A549 (cell line): ENCODE data around the gene PFKFB3. TPM values are rescaled to one million over a fixed set of nuclear protein-coding genes. Genes with fewer than 3 reads are reported as not detected.

ENCODE experiments used
- ATAC-seq, 2 experiments: fragments of 200-7000 bp in 1 of 2; fragments of >200 bp in 1 of 2; cut with Nextera tagmentation in 1 of 2; cut with Tn5 transposase in 1 of 2; 3 replicates each; pipeline versions ENCODE4 v1.8.0 to v1.9.1; 2018 to 2020; ENCODE audit warnings: mild to moderate bottlenecking in 1 of 2, moderate library complexity in 1 of 2
- CTCF ChIA-PET: fragments of 300-600 bp; sonication (Branson Sonifier 250); formaldehyde crosslinking; extraction: SDS; loops from one replicate; lab custom pipeline; 2021; ENCODE audit warnings: antibody characterized with exemption, inconsistent platforms; lab: Yijun Ruan, JAX
- POLR2A ChIA-PET: fragments of 350-600 bp; formaldehyde crosslinking; extraction: SDS; loops from one replicate; lab custom pipeline; 2021; ENCODE audit warnings: antibody characterized with exemption, inconsistent platforms; lab: Yijun Ruan, JAX
- DNase-seq, 2 experiments: peaks; one replicate each; pipeline versions ENCODE4 v3.0.0 to v3.0.0-alpha.2; 2011 to 2016; ENCODE audit warnings: low read depth in 1 of 2, low spot score in 1 of 2
- FAIRE-seq: peaks from 2 replicates; lab custom pipeline; 2011; peaks lifted over from hg19 to GRCh38; lab: Jason Lieb, UNC
- H3K27ac ChIP-seq, 2 experiments: fragments of >200 bp; sonication (Bioruptor Twin); formaldehyde crosslinking; 3 replicates each; pipeline ENCODE4 v1.5.1; 2016 to 2017
- H3K4me1 ChIP-seq: fragments of >200 bp; sonication (Bioruptor Twin); formaldehyde crosslinking; 3 replicates; pipeline ENCODE4 v1.6.1; 2016
- H3K4me2 ChIP-seq: fragments of >200 bp; sonication (Bioruptor Twin); formaldehyde crosslinking; 3 replicates; pipeline ENCODE4 v1.6.1; 2016
- H3K4me3 ChIP-seq: fragments of >200 bp; sonication (Bioruptor Twin); formaldehyde crosslinking; 3 replicates; pipeline ENCODE4 v1.5.1; 2016
- H3K9me3 ChIP-seq: fragments of >200 bp; sonication (Bioruptor Twin); formaldehyde crosslinking; 3 replicates; pipeline ENCODE4 v1.6.1; 2016
- CBX2 ChIP-seq: fragments of 200-600 bp; sonication (generic); IDR thresholded peaks from 2 replicates; pipeline ENCODE4 v1.6.1; 2016; ENCODE audit warnings: low read depth, mild to moderate bottlenecking, borderline replicate concordance
- CBX8 ChIP-seq: fragments of 200-600 bp; sonication (generic); IDR thresholded peaks from 2 replicates; pipeline ENCODE4 v1.6.1; 2016
- CHD2 ChIP-seq: fragments of 150-350 bp; IDR thresholded peaks from 2 replicates; pipeline ENCODE4 v1.6.1; 2014; ENCODE audit warnings: low read length; ENCODE audit not compliant: partially characterized antibody
- CHD4 ChIP-seq: fragments of 200-600 bp; sonication (generic); IDR thresholded peaks from 2 replicates; pipeline ENCODE4 v1.6.1; 2016; ENCODE audit warnings: antibody characterized with exemption, mild to moderate bottlenecking, borderline replicate concordance
- E2F6 ChIP-seq: IDR thresholded peaks from 2 replicates; pipeline ENCODE4 v1.6.1; 2012; ENCODE audit warnings: low read depth, borderline replicate concordance
- EHF ChIP-seq: fragments of 250-450 bp; sonication (Bioruptor Pico); IDR thresholded peaks from 2 replicates; pipeline ENCODE4 v1.5.0; 2020; ENCODE audit warnings: mild to moderate bottlenecking
- FOSL2 ChIP-seq, 2 experiments: fragments of 450-650 bp in 1 of 2; fragments of >200 bp in 1 of 2; sonication (Bioruptor Twin) in 1 of 2; formaldehyde crosslinking; IDR thresholded peaks; 2 replicates each; pipeline versions ENCODE4 v1.5.0 to v1.6.1; 2016 to 2020; ENCODE audit warnings: mild to moderate bottlenecking in 1 of 2, moderate library complexity in 1 of 2
- FOXS1 ChIP-seq: fragments of 250-450 bp; sonication (Bioruptor Pico); IDR thresholded peaks from 2 replicates; pipeline ENCODE4 v1.5.0; 2020; ENCODE audit warnings: mild to moderate bottlenecking, moderate library complexity
- GATA3 ChIP-seq: IDR thresholded peaks from 2 replicates; pipeline ENCODE4 v1.6.1; 2012; ENCODE audit warnings: borderline replicate concordance
- HDAC2 ChIP-seq: fragments of 200-600 bp; sonication (generic); IDR thresholded peaks from 2 replicates; pipeline ENCODE4 v1.6.1; 2016
- HEYL ChIP-seq: fragments of 250-450 bp; sonication (Bioruptor Pico); IDR thresholded peaks from 2 replicates; pipeline ENCODE4 v1.8.0; 2021; ENCODE audit warnings: mild to moderate bottlenecking, moderate library complexity
- HMGXB4 ChIP-seq: fragments of 250-450 bp; sonication (Bioruptor Pico); IDR thresholded peaks from 2 replicates; pipeline ENCODE4 v1.5.0; 2021; ENCODE audit warnings: mild to moderate bottlenecking, moderate library complexity, borderline replicate concordance
- HOXB13 ChIP-seq: fragments of 250-450 bp; sonication (Bioruptor Pico); IDR thresholded peaks from 2 replicates; pipeline ENCODE4 v1.5.0; 2020; ENCODE audit warnings: low read depth, mild to moderate bottlenecking, moderate library complexity
- HOXB5 ChIP-seq: fragments of 250-450 bp; sonication (Bioruptor Pico); IDR thresholded peaks from 2 replicates; pipeline ENCODE4 v1.5.0; 2020; ENCODE audit warnings: mild to moderate bottlenecking, moderate library complexity
- JUN ChIP-seq, 2 experiments: fragments of >200 bp; sonication (Bioruptor Twin); formaldehyde crosslinking; IDR thresholded peaks; 2 replicates in 1 of 2; 3 replicates in 1 of 2; pipeline ENCODE4 v1.6.1; 2016 to 2017
- PHF8 ChIP-seq: fragments of 200-600 bp; sonication (generic); IDR thresholded peaks from 2 replicates; pipeline ENCODE4 v1.6.1; 2016; ENCODE audit warnings: low read depth, mild to moderate bottlenecking, antibody characterized with exemption, moderate library complexity, borderline replicate concordance
- RFX5 ChIP-seq: fragments of 450-650 bp; IDR thresholded peaks from 2 replicates; pipeline ENCODE4 v1.7.1; 2014; ENCODE audit warnings: antibody characterized with exemption, mild to moderate bottlenecking, moderate library complexity
- TFCP2L1 ChIP-seq: fragments of 250-450 bp; sonication (Bioruptor Pico); IDR thresholded peaks from 2 replicates; pipeline ENCODE4 v1.5.0; 2021; ENCODE audit warnings: mild to moderate bottlenecking
- TP53 ChIP-seq: fragments of 250-450 bp; sonication (Bioruptor Pico); IDR thresholded peaks from 2 replicates; pipeline ENCODE4 v1.5.0; 2021; ENCODE audit warnings: mild to moderate bottlenecking, moderate library complexity
- USF2 ChIP-seq: fragments of 450-650 bp; IDR thresholded peaks from 2 replicates; pipeline ENCODE4 v1.6.1; 2014; ENCODE audit warnings: antibody characterized with exemption
- ZC3H11A ChIP-seq: fragments of 450-650 bp; IDR thresholded peaks from 2 replicates; pipeline ENCODE4 v1.6.1; 2014; ENCODE audit warnings: antibody characterized with exemption, mild to moderate bottlenecking
- ZNF302 ChIP-seq: fragments of 250-450 bp; sonication (Bioruptor Pico); IDR thresholded peaks from 2 replicates; pipeline ENCODE4 v1.9.0; 2021; ENCODE audit warnings: inconsistent platforms, mild to moderate bottlenecking, moderate library complexity
- WGBS: methylation state at CpG from one replicate; pipeline ENCODE4 v1.1.6; 2017; ENCODE audit errors: missing lambda C conversion rate; 5-methylcytosine and 5-hydroxymethylcytosine counted together
- polyA plus RNA-seq, 4 experiments: library from polyadenylated mRNA; depleted of rRNA in 3 of 4; stranded (reverse); fragments of >200 nt; fragmentation: RNase III in 1 of 4; extraction: RNeasy Plus Mini Kit Qiagen cat#74134 plus additional on column Dnase treatment in 1 of 4; gene quantifications; 2 replicates in 3 of 4; 3 replicates in 1 of 4; pipeline ENCODE4 v1.2.3, GENCODE V29; 2011 to 2017
- TF ChIP-seq, protein P1 (sequence below): fragments of 150-350 bp; IDR thresholded peaks from 2 replicates; pipeline ENCODE4 v1.6.1; 2014; ENCODE audit warnings: low read depth, mild to moderate bottlenecking, low read length
- TF ChIP-seq, protein P2 (sequence below): fragments of >200 bp; sonication (Bioruptor Twin); formaldehyde crosslinking; IDR thresholded peaks from 2 replicates; pipeline ENCODE4 v1.6.1; 2016

Gene PFKFB3
- polyA plus RNA-seq, 2 of the 4 experiments (the other 2 are of a cell fraction), result 139 to 232 TPM

- FAIRE-seq (no peak), DNase-seq (no peak), ATAC-seq (no peak)
- WGBS, result 83% methylated on average over 2 of the region's 2 CpGs
- Histone ChIP-seq H3K4me1 (peaks cover 22% of the 10 kb centered on the region), H3K4me3 (no peak overlapping the region), H3K27ac (peak overlapping the region in 1 of 2 experiments; percentile 9; a peak in 1 of 6 replicates), H3K4me2 (no peak overlapping the region), H3K9me3 (no peaks in the 10 kb centered on the region)
- no peak for TF ChIP-seq TFCP2L1 (CRISPR knock-in tag)
- no peak for TF ChIP-seq GATA3
- TF ChIP-seq CHD2, result no peak
- no peak for TF ChIP-seq ZNF302 (CRISPR knock-in tag)
- no peak for TF ChIP-seq HDAC2
- TF ChIP-seq, protein P1, sequence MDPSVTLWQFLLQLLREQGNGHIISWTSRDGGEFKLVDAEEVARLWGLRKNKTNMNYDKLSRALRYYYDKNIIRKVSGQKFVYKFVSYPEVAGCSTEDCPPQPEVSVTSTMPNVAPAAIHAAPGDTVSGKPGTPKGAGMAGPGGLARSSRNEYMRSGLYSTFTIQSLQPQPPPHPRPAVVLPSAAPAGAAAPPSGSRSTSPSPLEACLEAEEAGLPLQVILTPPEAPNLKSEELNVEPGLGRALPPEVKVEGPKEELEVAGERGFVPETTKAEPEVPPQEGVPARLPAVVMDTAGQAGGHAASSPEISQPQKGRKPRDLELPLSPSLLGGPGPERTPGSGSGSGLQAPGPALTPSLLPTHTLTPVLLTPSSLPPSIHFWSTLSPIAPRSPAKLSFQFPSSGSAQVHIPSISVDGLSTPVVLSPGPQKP, result no peak
- TF ChIP-seq EHF (CRISPR knock-in tag), result no peak
- TF ChIP-seq JUN (IDR thresholded peaks at IDR 0.05), result no peak
- no peak for TF ChIP-seq TP53 (CRISPR knock-in tag)
- no peak for TF ChIP-seq CBX2
- TF ChIP-seq E2F6, result no peak
- no peak for TF ChIP-seq ZC3H11A
- no peak for TF ChIP-seq RFX5
- no peak for TF ChIP-seq PHF8
- no peak for TF ChIP-seq CHD4
- TF ChIP-seq HEYL, result no peak
- TF ChIP-seq CBX8, result no peak
- TF ChIP-seq HOXB5 (CRISPR knock-in tag), result no peak
- TF ChIP-seq HOXB13 (CRISPR knock-in tag), result no peak
- TF ChIP-seq FOSL2 (IDR thresholded peaks at IDR 0.05), result no peak
- no peak for TF ChIP-seq FOSL2 (CRISPR knock-in tag; IDR thresholded peaks at IDR 0.05)
- ChIA-PET CTCF (interaction anchor here (2.0 kb wide), 1 partner anchor 133 kb away, joined by 6 read pairs; no protein-coding TSS in a partner anchor), POLR2A (no interaction called here)
Measured at GRCh38 chr10:6269432-6269831, 66.7 kb downstream of the PFKFB3 start.

GRCh38 chr10:6269953-6270867 lies 67.5 kb downstream of the PFKFB3 start:
- ATAC-seq, result no peak
- Histone ChIP-seq H3K9me3 (no peaks in the 10 kb centered on the region), H3K4me2 (no peak overlapping the region), H3K4me3 (no peak overlapping the region), H3K27ac (peak overlapping the region in 1 of 2 experiments; percentile 37; a peak in 1 of 6 replicates), H3K4me1 (peaks cover 29% of the 10 kb centered on the region)
- ChIA-PET POLR2A (no interaction called here), CTCF (interaction anchor here (2.0 kb wide), 1 partner anchor 132 kb away, joined by 6 read pairs; no protein-coding TSS in a partner anchor)
- FAIRE-seq, result no peak
- WGBS, result 91% methylated on average over 20 of the region's 20 CpGs
- DNase-seq, result no peak
- TF ChIP-seq, protein P2, sequence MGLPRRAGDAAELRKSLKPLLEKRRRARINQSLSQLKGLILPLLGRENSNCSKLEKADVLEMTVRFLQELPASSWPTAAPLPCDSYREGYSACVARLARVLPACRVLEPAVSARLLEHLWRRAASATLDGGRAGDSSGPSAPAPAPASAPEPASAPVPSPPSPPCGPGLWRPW, result no peak
- no peak for TF ChIP-seq HMGXB4 (CRISPR knock-in tag)
- no peak for TF ChIP-seq JUN (IDR thresholded peaks at IDR 0.05)
- TF ChIP-seq FOXS1 (CRISPR knock-in tag), result no peak
- TF ChIP-seq USF2, result no peak
- no peak for TF ChIP-seq CHD2
- TF ChIP-seq HDAC2, result no peak
- no peak for TF ChIP-seq HEYL
- TF ChIP-seq CBX2, result no peak
